T-helper 2 cell treated with Interferon-gamma antibody and Interleukin-4, amounts not matched to agents 5 μg/mL and 100 μg/mL, for 36 hours (primary cell): Measurements from ENCODE around the gene CCL3.
A peak's percentile ranks its signal among the peaks of the same experiment; 100 is the strongest.
"Not testable (repeated sequence)": the region's sequence is repeated elsewhere in the genome, so short reads cannot be mapped to it uniquely, and the experiment has no call there.

Experiments used
- DNase-seq: peaks from one replicate; pipeline ENCODE4 v3.0.0; 2021; ENCODE audit warnings: low spot score
- H3K27ac Mint-ChIP-seq: one replicate; pipeline ENCODE4 v1.8.0; 2021; ENCODE audit warnings: mild to moderate bottlenecking, mixed read lengths
- H3K27me3 Mint-ChIP-seq: one replicate; pipeline ENCODE4 v1.8.0; 2021; ENCODE audit warnings: low read depth, mixed read lengths
- H3K36me3 Mint-ChIP-seq: one replicate; pipeline ENCODE4 v1.8.0; 2021; ENCODE audit warnings: low read depth, mixed read lengths
- H3K4me1 Mint-ChIP-seq: one replicate; pipeline ENCODE4 v1.8.0; 2021; ENCODE audit warnings: low read depth, mixed read lengths
- H3K4me3 Mint-ChIP-seq: one replicate; pipeline ENCODE4 v1.8.0; 2022; ENCODE audit warnings: mild to moderate bottlenecking, moderate library complexity, mixed read lengths
- H3K9me3 Mint-ChIP-seq: one replicate; pipeline ENCODE4 v1.8.0; 2021; ENCODE audit warnings: mixed read lengths

CCL3 gene

DNA sequence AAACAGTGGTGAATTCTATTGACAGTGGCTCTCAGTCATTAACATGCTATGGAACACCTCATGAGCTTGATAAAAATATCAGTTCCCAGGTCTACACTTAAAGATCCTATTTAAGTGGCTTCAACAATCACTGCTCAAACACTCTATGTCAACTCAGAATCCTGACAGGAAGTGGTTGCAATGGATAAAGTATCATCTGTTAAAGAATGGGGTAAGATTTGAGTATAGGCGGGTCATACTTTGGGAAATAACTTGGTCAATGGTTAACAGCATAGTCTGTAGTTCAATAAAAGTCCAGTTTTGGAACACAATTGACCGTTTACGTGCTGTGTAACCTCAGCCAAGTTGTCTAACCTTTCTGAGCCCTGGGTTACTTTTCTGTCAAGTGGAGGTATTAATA, 2.5 kb downstream of the CCL3 start:
- Mint-ChIP-seq H3K4me1 (peaks cover 29% of the 10 kb centered on the region), H3K27me3 (peaks cover 15% of the 10 kb centered on the region)
- H3K4me3 Mint-ChIP-seq, H3K36me3 Mint-ChIP-seq, DNase-seq, H3K9me3 Mint-ChIP-seq, H3K27ac Mint-ChIP-seq: not testable (repeated sequence)

DNA sequence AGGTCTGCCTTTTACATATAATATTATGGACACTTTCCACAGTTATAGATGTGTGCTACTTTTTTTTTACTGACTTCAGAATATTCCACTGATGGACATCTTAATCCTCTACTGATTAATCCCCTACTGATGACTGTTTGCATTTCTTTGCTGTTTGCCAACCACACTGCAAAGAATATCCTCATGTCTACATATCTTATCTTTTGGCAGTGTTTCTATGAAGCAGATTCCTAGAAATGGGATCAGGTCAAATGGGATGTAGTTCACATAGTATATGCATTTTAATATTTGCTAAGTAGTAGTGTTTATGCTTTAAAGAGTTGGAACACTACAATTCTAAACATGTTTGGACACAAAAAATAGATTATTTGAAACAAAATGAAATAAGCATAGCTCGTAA, 3.2 kb downstream of the CCL3 start:
- Mint-ChIP-seq H3K27me3 (peaks cover 14% of the 10 kb centered on the region), H3K4me3 (no peak overlapping the region), H3K9me3 (no peaks in the 10 kb centered on the region), H3K27ac (no peak overlapping the region), H3K4me1 (peaks cover 32% of the 10 kb centered on the region), H3K36me3 (no peaks in the 10 kb centered on the region)
- no peak for DNase-seq

GRCh38 chr17:36085765-36086164, 4.2 kb downstream of the CCL3 start:
- Mint-ChIP-seq H3K27me3 (peaks cover 9% of the 10 kb centered on the region), H3K4me3 (no peak overlapping the region), H3K27ac (no peak overlapping the region), H3K9me3 (no peaks in the 10 kb centered on the region), H3K36me3 (no peaks in the 10 kb centered on the region), H3K4me1 (peaks cover 28% of the 10 kb centered on the region)
- no peak for DNase-seq

- not testable (repeated sequence) for H3K9me3 Mint-ChIP-seq, DNase-seq, H3K36me3 Mint-ChIP-seq, H3K27ac Mint-ChIP-seq, H3K4me3 Mint-ChIP-seq
- Mint-ChIP-seq H3K27me3 (peaks cover 14% of the 10 kb centered on the region), H3K4me1 (peaks cover 16% of the 10 kb centered on the region)
These were observed 6.3 kb downstream of the CCL3 start for GRCh38 chr17:36083691-36084090.

DNA sequence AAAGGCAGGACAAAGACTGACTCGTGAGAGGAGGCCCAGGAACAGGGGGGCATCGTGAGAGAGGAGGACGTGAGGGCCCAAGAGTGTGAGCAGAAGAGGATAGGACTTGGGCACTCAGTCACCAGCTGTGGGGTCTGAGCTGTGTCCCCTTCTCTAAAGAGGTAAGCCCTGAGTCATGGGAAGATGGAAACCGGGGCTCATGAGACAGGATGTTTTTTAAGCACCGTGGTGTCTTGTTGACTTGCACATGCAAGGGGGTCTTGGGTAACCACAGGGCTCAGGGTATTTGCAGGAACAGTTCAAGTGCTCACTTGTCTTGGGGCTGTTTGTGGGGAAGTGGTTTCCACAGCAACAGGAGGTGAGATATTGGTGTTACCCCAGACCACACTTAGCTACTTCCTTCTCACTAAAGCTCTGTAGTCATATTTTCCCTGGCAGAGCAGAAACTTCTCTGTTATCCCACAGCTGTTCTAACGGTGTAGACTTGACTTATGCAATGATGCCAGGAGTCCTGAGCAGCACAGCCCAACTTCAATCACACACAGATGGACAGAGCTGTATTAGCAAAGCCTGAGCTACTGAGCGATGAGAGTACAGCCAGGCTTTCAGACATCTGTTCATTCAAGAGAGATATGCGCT, 7.3 kb downstream of the CCL3 start:
- H3K36me3 Mint-ChIP-seq, H3K9me3 Mint-ChIP-seq: not testable (repeated sequence)
- H3K4me3 Mint-ChIP-seq = peak overlapping the region; percentile 10
- H3K27me3 Mint-ChIP-seq = peaks cover 17% of the 10 kb centered on the region
- peak; percentile 57 for DNase-seq
- H3K4me1 Mint-ChIP-seq = peaks cover 16% of the 10 kb centered on the region
- peak overlapping the region; percentile 67 for H3K27ac Mint-ChIP-seq

DNA sequence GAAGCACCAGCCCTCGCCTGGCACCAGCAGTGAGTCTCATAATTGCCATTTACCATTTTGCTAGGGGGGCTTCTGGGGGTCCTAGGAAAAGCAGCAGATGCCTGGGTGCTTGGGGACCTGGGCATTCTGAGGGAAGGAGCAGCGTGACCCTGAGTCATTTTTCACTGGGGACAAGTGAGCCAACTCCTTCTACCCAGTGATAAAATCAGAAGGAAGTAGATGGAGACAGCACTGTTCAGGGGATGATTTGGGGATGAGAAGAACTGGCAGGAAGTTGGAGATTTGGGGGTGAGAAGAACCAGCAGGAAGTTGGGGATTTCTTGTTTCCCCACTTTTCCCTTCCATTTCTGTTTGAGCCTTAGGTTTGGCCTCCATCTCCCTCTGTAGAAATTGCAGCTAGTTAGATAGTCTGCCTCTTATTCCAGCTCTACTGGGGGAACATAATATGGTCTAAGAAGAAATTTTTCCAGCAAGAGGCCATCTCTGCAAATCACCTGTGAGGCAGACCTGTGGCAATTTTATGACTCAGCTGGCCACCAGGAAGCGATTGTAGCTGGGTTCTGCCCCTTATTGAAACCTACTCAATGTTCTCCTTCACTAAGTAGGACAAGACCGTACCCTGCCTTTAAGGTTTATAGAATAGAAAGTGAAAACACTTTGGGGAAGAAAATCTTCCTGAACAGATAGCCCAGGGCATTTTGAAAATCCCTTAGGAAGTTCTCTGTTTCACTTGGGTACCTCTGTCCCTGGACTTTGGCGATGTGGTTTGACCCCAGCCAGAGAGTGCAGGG, 8.1 kb downstream of the CCL3 start:
- Mint-ChIP-seq H3K27ac (peak overlapping the region; percentile 67), H3K27me3 (peaks cover 18% of the 10 kb centered on the region), H3K4me1 (peaks cover 16% of the 10 kb centered on the region), H3K4me3 (peak overlapping the region; percentile 10)
- H3K9me3 Mint-ChIP-seq, H3K36me3 Mint-ChIP-seq, DNase-seq: not testable (repeated sequence)

GRCh38 chr17:36074365-36074764, 15.6 kb downstream of the CCL3 start:
- Mint-ChIP-seq H3K27me3 (peaks cover 37% of the 10 kb centered on the region), H3K9me3 (no peaks in the 10 kb centered on the region), H3K36me3 (no peaks in the 10 kb centered on the region), H3K27ac (no peak overlapping the region), H3K4me1 (peaks cover 9% of the 10 kb centered on the region), H3K4me3 (no peak overlapping the region)
- no peak for DNase-seq

GRCh38 chr17:36072431-36073121, 17.4 kb downstream of the CCL3 start:
- H3K4me3 Mint-ChIP-seq = no peak overlapping the region
- no peaks in the 10 kb centered on the region for H3K9me3 Mint-ChIP-seq
- H3K4me1 Mint-ChIP-seq = peaks cover 9% of the 10 kb centered on the region
- peaks cover 27% of the 10 kb centered on the region for H3K27me3 Mint-ChIP-seq
- peak; percentile 78 for DNase-seq
- no peak overlapping the region for H3K27ac Mint-ChIP-seq
- H3K36me3 Mint-ChIP-seq = no peaks in the 10 kb centered on the region

GRCh38 chr17:36071751-36072150, 18.2 kb downstream of the CCL3 start:
- DNase-seq = no peak
- Mint-ChIP-seq H3K27me3 (peaks cover 27% of the 10 kb centered on the region), H3K9me3 (no peaks in the 10 kb centered on the region), H3K4me1 (peaks cover 9% of the 10 kb centered on the region), H3K27ac (no peak overlapping the region), H3K36me3 (no peaks in the 10 kb centered on the region), H3K4me3 (no peak overlapping the region)

DNA sequence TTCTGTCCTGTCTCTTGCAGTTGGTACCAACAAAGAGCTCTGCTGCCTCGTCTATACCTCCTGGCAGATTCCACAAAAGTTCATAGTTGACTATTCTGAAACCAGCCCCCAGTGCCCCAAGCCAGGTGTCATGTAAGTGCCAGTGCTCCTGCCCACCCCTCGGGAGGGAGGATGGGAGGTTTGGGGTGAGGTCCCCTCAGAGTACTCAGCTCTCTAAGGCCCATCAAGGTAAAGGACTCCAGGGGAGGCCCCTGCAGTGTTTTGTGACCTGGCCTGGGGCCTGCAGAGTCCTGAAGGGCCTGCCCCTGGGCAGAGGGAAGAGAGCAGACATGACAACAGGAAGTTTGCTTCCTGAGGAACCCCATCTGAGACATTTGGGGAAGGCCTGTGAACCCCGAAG, 19.5 kb downstream of the CCL3 start:
- Mint-ChIP-seq H3K27ac (no peak overlapping the region), H3K4me1 (peaks cover 9% of the 10 kb centered on the region), H3K27me3 (peaks cover 21% of the 10 kb centered on the region), H3K4me3 (no peak overlapping the region), H3K9me3 (no peaks in the 10 kb centered on the region), H3K36me3 (no peaks in the 10 kb centered on the region)
- no peak for DNase-seq

DNA sequence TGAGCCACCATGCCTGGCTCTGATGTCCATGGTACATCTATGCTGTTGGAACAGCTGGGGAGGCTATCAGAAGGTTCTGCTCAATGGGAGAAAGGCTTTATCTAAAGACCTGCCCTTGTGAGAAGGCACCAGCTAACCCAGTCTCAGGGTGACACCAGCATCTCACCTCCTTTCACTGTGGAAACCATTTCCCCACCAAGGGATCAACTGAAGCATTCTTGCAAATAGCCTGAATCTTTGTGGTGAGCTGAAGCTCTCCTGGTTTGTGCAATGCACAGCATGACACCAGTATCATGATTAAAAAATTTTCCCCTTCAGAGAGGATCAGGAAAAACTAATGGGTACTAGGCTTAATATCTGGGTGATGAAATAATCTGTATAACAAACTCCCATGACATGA, 20.8 kb downstream of the CCL3 start:
- H3K4me1 Mint-ChIP-seq = peaks cover 6% of the 10 kb centered on the region
- peaks cover 23% of the 10 kb centered on the region for H3K27me3 Mint-ChIP-seq
- no peaks in the 10 kb centered on the region for H3K36me3 Mint-ChIP-seq
- H3K9me3 Mint-ChIP-seq = no peaks in the 10 kb centered on the region
- no peak overlapping the region for H3K4me3 Mint-ChIP-seq
- H3K27ac Mint-ChIP-seq = no peak overlapping the region
- DNase-seq = no peak

DNA sequence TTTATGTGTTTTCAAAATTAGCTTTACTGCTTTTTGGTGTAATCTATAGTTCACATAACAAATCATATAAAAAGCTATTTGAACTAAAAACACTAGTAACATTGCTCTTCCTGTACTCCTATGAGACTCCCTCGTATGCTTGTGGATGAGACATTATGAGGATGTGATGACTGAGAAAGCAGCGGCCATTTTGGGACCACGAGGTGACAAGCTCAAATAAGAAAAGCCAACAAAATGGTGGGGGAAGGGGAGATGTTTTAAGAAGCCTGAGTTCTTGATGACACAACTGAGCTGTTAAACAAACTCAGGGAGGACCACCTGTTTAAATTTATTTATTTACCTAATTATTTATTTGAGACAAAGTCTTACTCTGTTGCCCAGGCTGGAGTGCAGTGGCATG, 21.4 kb downstream of the CCL3 start:
- no peak for DNase-seq
- Mint-ChIP-seq H3K4me3 (no peak overlapping the region), H3K36me3 (no peaks in the 10 kb centered on the region), H3K4me1 (peaks cover 6% of the 10 kb centered on the region), H3K27me3 (peaks cover 23% of the 10 kb centered on the region), H3K9me3 (no peaks in the 10 kb centered on the region), H3K27ac (no peak overlapping the region)

DNA sequence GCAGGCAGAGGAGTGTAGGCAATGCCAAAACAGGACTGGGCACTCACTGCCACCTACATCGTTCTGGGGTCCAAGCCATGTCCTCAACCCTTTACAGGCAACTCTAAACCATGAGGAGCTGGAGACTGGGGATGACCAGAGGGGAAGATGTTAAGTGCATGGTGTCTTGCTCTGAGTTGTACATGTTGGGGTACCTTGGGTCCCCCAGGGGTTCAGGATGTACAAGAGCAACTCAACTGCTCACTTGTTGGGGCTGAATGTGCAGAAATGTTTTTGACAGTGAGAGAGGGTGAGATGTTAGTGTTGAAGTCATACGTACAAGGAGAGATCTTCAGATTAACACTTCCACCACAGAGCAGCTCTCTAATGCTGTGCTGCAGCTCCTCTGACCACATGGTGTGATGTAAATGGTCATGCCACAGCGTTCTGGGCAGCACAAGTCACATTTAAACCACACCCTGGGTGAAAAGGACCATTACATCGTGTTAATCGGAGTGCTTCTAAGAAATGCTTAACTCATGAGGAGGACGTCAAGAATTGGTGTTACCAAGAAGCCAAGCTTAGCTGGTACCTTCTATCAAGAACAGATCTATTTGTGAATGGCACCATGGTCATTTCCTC, 23.5 kb downstream of the CCL3 start:
- H3K9me3 Mint-ChIP-seq = no peaks in the 10 kb centered on the region
- no peak for DNase-seq
- no peaks in the 10 kb centered on the region for H3K4me1 Mint-ChIP-seq
- no peak overlapping the region for H3K27ac Mint-ChIP-seq
- no peaks in the 10 kb centered on the region for H3K36me3 Mint-ChIP-seq
- H3K27me3 Mint-ChIP-seq = peaks cover 12% of the 10 kb centered on the region
- H3K4me3 Mint-ChIP-seq = no peak overlapping the region
